Sigmoid colon (tissue), 4 donors: ENCODE measurements around the gene LYPD8.

ENCODE experiments used
- EP300 ChIP-seq, 4 donors: sonication (generic); formaldehyde crosslinking; IDR thresholded peaks; one replicate each; pipeline ENCODE4 v1.6.1; 2017; ENCODE audit warnings: antibody characterized with exemption in 4 of 4
- POLR2AphosphoS5 ChIP-seq, 4 donors: sonication (generic); formaldehyde crosslinking; IDR thresholded peaks; one replicate each; pipeline ENCODE4 v1.6.1; 2017; ENCODE audit warnings: antibody characterized with exemption in 4 of 4
- TF ChIP-seq, protein P1 (sequence below), 4 experiments: fragments of 450-650 bp in 3 of 4; fragments of 200-600 bp in 1 of 4; IDR thresholded peaks; one replicate each; pipeline ENCODE4 v1.5.1; 2016 to 2019; ENCODE audit warnings: antibody characterized with exemption in 4 of 4, mild to moderate bottlenecking in 3 of 4, moderate library complexity in 2 of 4

DNA sequence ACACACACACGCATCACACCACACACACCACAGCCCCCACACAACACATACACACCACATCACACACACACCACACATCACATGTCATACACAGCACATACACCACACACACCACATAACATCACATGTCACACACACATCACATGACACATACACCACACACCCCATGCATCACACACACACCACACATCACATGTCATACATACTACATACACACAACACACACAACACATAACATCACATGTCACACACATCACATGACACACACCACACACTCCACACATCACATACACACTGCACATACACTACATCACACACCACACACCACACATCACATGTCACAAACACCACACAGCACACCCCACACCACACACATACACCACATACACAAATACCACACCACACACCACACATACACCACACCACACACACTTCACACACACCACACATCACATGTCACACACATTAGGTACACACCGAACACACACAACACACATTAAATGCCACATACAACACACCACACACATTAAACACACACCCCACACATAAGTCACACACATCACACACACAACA lies 1.8 kb downstream of the LYPD8 start:
- TF ChIP-seq EP300 (IDR thresholded peaks at IDR 0.05), result no peak
- TF ChIP-seq, protein P1, sequence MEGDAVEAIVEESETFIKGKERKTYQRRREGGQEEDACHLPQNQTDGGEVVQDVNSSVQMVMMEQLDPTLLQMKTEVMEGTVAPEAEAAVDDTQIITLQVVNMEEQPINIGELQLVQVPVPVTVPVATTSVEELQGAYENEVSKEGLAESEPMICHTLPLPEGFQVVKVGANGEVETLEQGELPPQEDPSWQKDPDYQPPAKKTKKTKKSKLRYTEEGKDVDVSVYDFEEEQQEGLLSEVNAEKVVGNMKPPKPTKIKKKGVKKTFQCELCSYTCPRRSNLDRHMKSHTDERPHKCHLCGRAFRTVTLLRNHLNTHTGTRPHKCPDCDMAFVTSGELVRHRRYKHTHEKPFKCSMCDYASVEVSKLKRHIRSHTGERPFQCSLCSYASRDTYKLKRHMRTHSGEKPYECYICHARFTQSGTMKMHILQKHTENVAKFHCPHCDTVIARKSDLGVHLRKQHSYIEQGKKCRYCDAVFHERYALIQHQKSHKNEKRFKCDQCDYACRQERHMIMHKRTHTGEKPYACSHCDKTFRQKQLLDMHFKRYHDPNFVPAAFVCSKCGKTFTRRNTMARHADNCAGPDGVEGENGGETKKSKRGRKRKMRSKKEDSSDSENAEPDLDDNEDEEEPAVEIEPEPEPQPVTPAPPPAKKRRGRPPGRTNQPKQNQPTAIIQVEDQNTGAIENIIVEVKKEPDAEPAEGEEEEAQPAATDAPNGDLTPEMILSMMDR (IDR thresholded peaks at IDR 0.05), result no peak
- TF ChIP-seq POLR2AphosphoS5 (IDR thresholded peaks at IDR 0.05), result no peak
